A673 (cell line): ENCODE results near the gene CRYAA. TPM values are rescaled to one million over a fixed set of nuclear protein-coding genes. Genes with fewer than 3 reads are reported as not detected.
"Not testable (repeated sequence)": the region's sequence is repeated elsewhere in the genome, so short reads cannot be mapped to it uniquely, and the experiment has no call there.

Source experiments
- BruUV-seq: library from RNA; stranded (reverse); fragments of 400-500 nt; replicated peaks from 2 replicates; lab custom pipeline; 2021; lab: Mats Ljungman, UMichigan
- CTCF ChIA-PET: fragments of 300-600 bp; sonication (Branson Sonifier 250); formaldehyde crosslinking; loops from one replicate; lab custom pipeline; 2022; ENCODE audit warnings: antibody characterized with exemption; lab: Charles Lee
- POLR2A ChIA-PET: fragments of 300-600 bp; sonication (Branson Sonifier 250); formaldehyde crosslinking; loops from one replicate; lab custom pipeline; 2022; ENCODE audit warnings: antibody characterized with exemption; ENCODE audit not compliant: low non-redundant PET; lab: Charles Lee
- DNase-seq: peaks from one replicate; pipeline ENCODE4 v3.0.0-alpha.2; 2015; ENCODE audit warnings: low spot score
- H3K27ac ChIP-seq: fragments of 200-600 bp; sonication (generic); 2 replicates; pipeline ENCODE4 v1.5.1; 2016; ENCODE audit warnings: mixed run types, low read depth, mild to moderate bottlenecking, mixed read lengths, antibody characterized with exemption, low read length; ENCODE audit not compliant: poor library complexity, severe bottlenecking
- H3K27me3 ChIP-seq: fragments of 200-600 bp; sonication (generic); replicated peaks from 2 replicates; pipeline ENCODE4 v1.6.1; 2017; ENCODE audit warnings: mixed run types, low read depth, mild to moderate bottlenecking, mixed read lengths, antibody characterized with exemption, low read length; ENCODE audit not compliant: insufficient read depth, poor library complexity
- H3K36me3 ChIP-seq: fragments of 200-600 bp; sonication (generic); 2 replicates; pipeline ENCODE4 v1.6.1; 2016; ENCODE audit warnings: mixed run types, mild to moderate bottlenecking, mixed read lengths, antibody characterized with exemption, low read length; ENCODE audit not compliant: insufficient read depth, poor library complexity, severe bottlenecking
- H3K4me1 ChIP-seq: fragments of 200-600 bp; sonication (generic); 2 replicates; pipeline ENCODE4 v1.6.1; 2017; ENCODE audit warnings: mixed run types, mild to moderate bottlenecking, mixed read lengths, antibody characterized with exemption, low read length; ENCODE audit not compliant: insufficient read depth, poor library complexity, severe bottlenecking
- H3K4me3 ChIP-seq: fragments of 200-600 bp; sonication (generic); 2 replicates; pipeline ENCODE4 v1.5.1; 2016; ENCODE audit warnings: low read depth, mixed run types, mild to moderate bottlenecking, mixed read lengths, low read length; ENCODE audit not compliant: poor library complexity, severe bottlenecking
- H3K9me3 ChIP-seq: fragments of 200-600 bp; sonication (generic); 2 replicates; pipeline ENCODE4 v1.6.1; 2016; ENCODE audit warnings: mixed run types, low read depth, mild to moderate bottlenecking, mixed read lengths, antibody characterized with exemption, low read length; ENCODE audit not compliant: poor library complexity, severe bottlenecking
- intact Hi-C: fragments of 100-400 bp; cut with micrococcal nuclease; formaldehyde crosslinking; loops from one replicate; pipeline ENCODE4 v1.10.0; 2022; ENCODE audit not compliant: unreplicated experiment
- total RNA-seq: library from RNA; stranded (reverse); gene quantifications from 2 replicates; pipeline ENCODE4 v1.2.3, GENCODE V29; 2021

Gene CRYAA
- total RNA-seq, 1 experiment from 2014 or later = not detected

DNA sequence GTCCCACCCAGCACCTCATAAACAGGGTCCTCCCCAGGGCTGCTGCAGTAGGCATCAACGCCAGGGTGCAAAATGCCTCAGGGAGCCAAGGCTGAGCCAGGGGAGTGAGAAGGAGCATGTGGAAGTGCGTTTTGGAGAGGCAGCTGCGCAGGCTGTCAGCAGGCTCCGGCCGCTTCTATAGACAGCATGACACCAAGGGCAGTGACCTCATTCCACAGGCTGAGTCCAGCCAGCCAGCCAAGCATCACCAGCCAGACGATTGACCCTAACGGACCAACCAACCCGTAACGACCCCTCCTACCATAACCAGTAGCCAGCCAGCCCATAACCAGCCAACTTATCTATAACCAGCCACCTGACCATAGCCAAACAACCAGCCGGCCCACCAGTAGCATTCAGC, 1.1 kb downstream of the CRYAA start:
- H3K27ac ChIP-seq, H3K36me3 ChIP-seq, H3K27me3 ChIP-seq, POLR2A ChIA-PET, BruUV-seq, intact Hi-C loops, DNase-seq, CTCF ChIA-PET, H3K9me3 ChIP-seq, H3K4me3 ChIP-seq, H3K4me1 ChIP-seq: not testable (repeated sequence)

DNA sequence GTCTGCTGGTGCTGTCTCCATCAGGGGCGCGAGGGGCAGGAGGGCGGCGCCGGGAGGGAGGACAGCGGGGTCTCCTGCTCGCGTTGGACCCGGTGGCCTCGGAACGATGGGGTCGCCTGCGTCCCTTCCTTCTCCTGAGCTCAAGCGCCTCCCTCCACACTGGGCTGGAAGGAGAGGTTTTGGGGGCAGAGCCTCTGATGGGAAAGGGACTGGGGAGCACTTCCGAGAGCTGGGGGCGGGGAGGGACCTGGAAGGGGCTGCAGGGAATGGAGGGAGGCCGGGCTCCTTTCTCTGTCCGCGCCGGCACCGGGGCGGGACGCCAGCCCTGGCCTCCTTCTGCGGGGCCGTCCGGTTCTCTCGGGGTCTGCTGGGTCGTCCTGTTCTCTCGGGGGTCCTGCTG, 4.0 kb downstream of the CRYAA start:
- intact Hi-C loops, BruUV-seq, CTCF ChIA-PET, H3K27me3 ChIP-seq, H3K36me3 ChIP-seq, H3K9me3 ChIP-seq, H3K4me1 ChIP-seq, H3K4me3 ChIP-seq, DNase-seq, H3K27ac ChIP-seq, POLR2A ChIA-PET: not testable (repeated sequence)

DNA sequence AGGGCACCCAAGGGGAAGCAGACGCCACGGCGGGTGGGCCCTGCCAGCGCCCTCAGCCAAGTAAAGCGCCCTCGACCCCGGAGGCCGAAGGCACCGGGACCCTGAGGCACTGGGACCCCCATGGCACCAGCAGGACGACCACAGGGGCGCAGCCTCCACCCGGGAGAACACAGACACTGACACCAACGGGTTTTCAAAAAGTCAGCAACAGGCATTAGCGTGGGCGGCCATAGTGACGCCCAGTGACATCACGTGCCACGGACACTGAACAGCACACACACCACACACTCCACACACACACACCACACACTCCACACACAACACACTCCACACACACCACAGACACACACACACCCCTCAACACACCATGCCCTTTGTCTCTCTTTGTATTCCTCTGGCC, 4.6 kb downstream of the CRYAA start:
- intact Hi-C loops, H3K36me3 ChIP-seq, H3K9me3 ChIP-seq, H3K4me1 ChIP-seq, POLR2A ChIA-PET, BruUV-seq, H3K4me3 ChIP-seq, H3K27me3 ChIP-seq, CTCF ChIA-PET, H3K27ac ChIP-seq: not testable (repeated sequence)
- DNase-seq = peak; percentile 13

DNA sequence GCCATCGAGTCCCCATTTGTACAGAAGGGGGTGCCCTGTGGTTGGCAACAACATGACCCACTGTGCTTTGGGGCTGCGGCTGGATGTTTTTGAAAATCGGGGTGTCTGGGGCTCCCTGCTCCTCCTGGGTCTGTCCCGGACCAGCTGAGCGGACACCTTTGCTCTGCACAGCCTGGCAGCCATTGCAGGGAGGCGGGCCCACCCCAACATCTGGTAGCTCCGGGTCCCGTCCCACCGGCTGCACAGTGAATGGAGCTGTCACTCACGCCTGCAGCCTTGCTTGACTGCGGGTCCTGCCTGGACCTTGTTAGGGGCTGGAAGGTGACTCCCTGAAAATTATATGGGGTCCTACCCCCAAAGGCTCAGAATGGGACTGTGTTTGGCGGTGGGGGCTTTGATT, 5.1 kb downstream of the CRYAA start:
- DNase-seq, POLR2A ChIA-PET, H3K27ac ChIP-seq, H3K4me1 ChIP-seq, H3K9me3 ChIP-seq, H3K36me3 ChIP-seq, H3K27me3 ChIP-seq, H3K4me3 ChIP-seq, intact Hi-C loops, CTCF ChIA-PET, BruUV-seq: not testable (repeated sequence)

DNA sequence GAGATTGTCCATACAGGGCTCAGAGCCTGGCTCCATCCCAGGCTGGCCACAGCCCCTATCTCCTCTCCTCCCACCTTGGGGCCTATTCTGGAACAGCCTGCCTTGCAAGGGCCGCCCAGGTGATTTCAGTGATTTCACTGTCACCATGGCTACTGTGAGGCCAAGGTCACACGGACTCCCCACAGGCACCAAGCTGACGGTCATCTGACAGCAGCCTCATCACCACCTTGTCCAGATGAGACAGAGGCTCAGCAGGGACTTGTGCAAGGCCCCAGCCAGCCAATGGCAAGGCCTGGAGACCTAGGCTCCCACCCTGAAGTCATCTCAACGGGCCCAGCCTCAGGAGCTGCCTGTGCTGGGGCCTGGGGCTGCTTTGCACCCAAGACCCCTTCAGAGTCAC, 6.2 kb downstream of the CRYAA start:
- H3K36me3 ChIP-seq, H3K27ac ChIP-seq, H3K9me3 ChIP-seq, CTCF ChIA-PET, POLR2A ChIA-PET, intact Hi-C loops, H3K4me3 ChIP-seq, DNase-seq, H3K27me3 ChIP-seq, BruUV-seq, H3K4me1 ChIP-seq: not testable (repeated sequence)

DNA sequence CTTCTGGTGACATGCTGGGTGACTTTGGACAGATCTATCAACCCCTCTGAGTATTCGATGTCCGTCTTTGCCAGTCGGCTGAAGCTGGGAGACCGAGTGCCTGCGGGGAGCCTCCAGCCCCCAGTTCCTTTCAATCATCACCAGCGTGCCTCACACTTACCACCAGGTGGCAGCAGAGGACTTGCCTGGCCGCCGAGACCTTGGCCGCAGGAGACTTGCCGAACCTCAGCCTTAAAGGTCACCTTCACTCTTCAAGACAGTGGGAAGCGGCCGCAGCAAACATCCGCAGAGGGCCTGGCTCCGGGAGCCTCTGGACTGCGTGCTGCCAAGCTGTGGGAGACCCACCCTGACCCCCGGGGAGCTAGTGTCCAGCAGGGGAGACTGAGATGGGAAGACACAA, 7.8 kb downstream of the CRYAA start:
- intact Hi-C loops, H3K4me1 ChIP-seq, H3K9me3 ChIP-seq, H3K36me3 ChIP-seq, POLR2A ChIA-PET, CTCF ChIA-PET, H3K4me3 ChIP-seq, H3K27me3 ChIP-seq, DNase-seq, BruUV-seq, H3K27ac ChIP-seq: not testable (repeated sequence)

DNA sequence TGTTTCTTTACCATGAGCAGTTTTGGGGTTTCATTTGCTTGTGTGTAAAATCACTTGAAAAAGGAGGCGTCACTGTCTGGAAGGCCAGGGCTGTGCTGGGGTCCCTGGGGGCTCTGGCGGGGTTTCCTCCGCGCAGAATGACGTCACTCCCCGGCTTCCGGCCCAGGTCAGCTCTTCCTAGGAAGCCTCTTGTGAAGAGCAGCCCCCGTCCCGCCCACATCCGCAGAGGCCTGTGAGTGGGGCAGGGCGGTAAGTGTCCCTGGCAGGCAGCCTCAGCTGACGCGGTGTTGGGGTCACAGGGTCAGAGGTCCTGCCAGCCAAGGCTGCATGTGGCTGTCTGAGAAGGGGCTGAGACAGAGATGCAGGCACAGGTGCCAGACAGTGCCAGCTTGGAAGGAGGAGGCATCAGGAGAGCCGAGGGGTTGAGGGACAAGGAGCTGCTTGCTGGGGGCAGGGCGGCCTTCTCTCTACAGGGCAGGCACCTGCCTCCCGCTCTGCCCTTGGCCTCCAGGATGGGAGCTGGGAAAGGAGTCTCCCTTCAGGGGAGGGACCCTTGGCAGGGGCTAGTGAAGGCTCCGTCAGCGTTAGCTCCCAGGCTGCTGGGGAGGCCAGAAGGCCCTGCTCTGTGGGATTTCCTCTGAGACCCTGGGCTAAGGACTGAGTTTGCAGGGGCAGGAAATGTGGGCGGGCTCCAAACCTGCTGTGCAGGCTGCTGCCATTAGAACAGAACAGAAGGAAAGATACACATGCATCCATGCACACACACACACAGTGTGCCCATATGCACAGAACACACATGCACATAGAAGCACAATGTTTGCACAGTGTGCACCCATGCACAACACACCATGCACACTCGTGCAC, 8.5 kb downstream of the CRYAA start:
- DNase-seq, CTCF ChIA-PET, H3K9me3 ChIP-seq, H3K27me3 ChIP-seq, H3K4me3 ChIP-seq, H3K4me1 ChIP-seq, H3K27ac ChIP-seq, H3K36me3 ChIP-seq, POLR2A ChIA-PET, intact Hi-C loops, BruUV-seq: not testable (repeated sequence)
